Hepatocyte (in vitro differentiated cells): Measurements from ENCODE around the gene GNAO1. TPM values are rescaled to one million over a fixed set of nuclear protein-coding genes. Genes with fewer than 3 reads are reported as not detected.

Experiments used
- DNase-seq: peaks from one replicate; pipeline ENCODE4 v3.0.0-alpha.2; 2016; ENCODE audit warnings: low spot score
- H2AFZ ChIP-seq: fragments of 200-600 bp; sonication (generic); 2 replicates; pipeline ENCODE4 v1.6.0; 2016; ENCODE audit warnings: antibody characterized with exemption, mild to moderate bottlenecking
- H3K27ac ChIP-seq: fragments of 200-600 bp; sonication (generic); 2 replicates; pipeline ENCODE4 v1.5.1; 2016; ENCODE audit warnings: mild to moderate bottlenecking
- H3K27me3 ChIP-seq: fragments of 200-600 bp; sonication (generic); 2 replicates; pipeline ENCODE4 v1.6.1; 2016
- H3K36me3 ChIP-seq: fragments of 200-600 bp; sonication (generic); replicated peaks from 2 replicates; pipeline ENCODE4 v1.5.1; 2016; ENCODE audit warnings: low read depth; ENCODE audit not compliant: insufficient read depth
- H3K4me1 ChIP-seq: fragments of 200-600 bp; sonication (generic); 2 replicates; pipeline ENCODE4 v1.5.1; 2016; ENCODE audit warnings: mild to moderate bottlenecking, moderate library complexity; ENCODE audit not compliant: insufficient read depth
- H3K4me2 ChIP-seq: fragments of 200-600 bp; sonication (generic); 2 replicates; pipeline ENCODE4 v1.6.0; 2016
- H3K4me3 ChIP-seq: fragments of 200-600 bp; sonication (generic); 2 replicates; pipeline ENCODE4 v1.5.1; 2016; ENCODE audit warnings: mild to moderate bottlenecking
- H3K79me2 ChIP-seq: fragments of 200-600 bp; sonication (generic); 2 replicates; pipeline ENCODE4 v1.6.0; 2017; ENCODE audit warnings: mild to moderate bottlenecking
- H3K9me2 ChIP-seq: fragments of 200-600 bp; sonication (generic); replicated peaks from 2 replicates; pipeline ENCODE4 v1.6.0; 2017; ENCODE audit warnings: mild to moderate bottlenecking; ENCODE audit not compliant: insufficient read depth
- H3K9me3 ChIP-seq: fragments of 200-600 bp; sonication (generic); 2 replicates; pipeline ENCODE4 v1.5.1; 2016; ENCODE audit warnings: low read depth, mild to moderate bottlenecking
- H4K20me1 ChIP-seq: fragments of 200-600 bp; sonication (generic); 2 replicates; pipeline ENCODE4 v1.6.0; 2016; ENCODE audit warnings: mild to moderate bottlenecking; ENCODE audit not compliant: insufficient read depth, poor library complexity, severe bottlenecking
- EZH2 ChIP-seq: fragments of 200-600 bp; sonication (generic); IDR thresholded peaks from 2 replicates; pipeline ENCODE4 v1.6.1; 2016; ENCODE audit warnings: antibody characterized with exemption, mild to moderate bottlenecking, borderline replicate concordance
- EZH2phosphoT487 ChIP-seq: fragments of 200-600 bp; sonication (generic); IDR thresholded peaks from one replicate; pipeline ENCODE4 v1.6.1; 2018; ENCODE audit warnings: antibody characterized with exemption, mild to moderate bottlenecking, low read depth, moderate library complexity; ENCODE audit not compliant: unreplicated experiment, severe bottlenecking
- WGBS: methylation state at CpG from one replicate; pipeline ENCODE4 v1.1.6; 2016; ENCODE audit warnings: low lambda C conversion rate; ENCODE audit errors: missing lambda C conversion rate; 5-methylcytosine and 5-hydroxymethylcytosine counted together
- polyA plus RNA-seq: library from polyadenylated mRNA; unstranded; fragments of >200 nt; fragmentation: Nextera tagmentation; extraction: Ambion mirVana; gene quantifications from 2 replicates; pipeline ENCODE4 v1.2.1, GENCODE V29; 2016
- total RNA-seq: library from RNA; depleted of rRNA; stranded (reverse); fragments of >200 nt; gene quantifications from 2 replicates; pipeline ENCODE4 v1.2.3, GENCODE V29; 2014
- TF ChIP-seq, protein P1 (sequence below): fragments of 200-600 bp; sonication (generic); IDR thresholded peaks from 2 replicates; pipeline ENCODE4 v1.5.1; 2016; ENCODE audit warnings: antibody characterized with exemption, mild to moderate bottlenecking; ENCODE audit not compliant: poor library complexity

GNAO1 gene
- total and polyA plus RNA-seq, 2 experiments from 2014 or later, result 0.77 to 2.2 TPM

DNA sequence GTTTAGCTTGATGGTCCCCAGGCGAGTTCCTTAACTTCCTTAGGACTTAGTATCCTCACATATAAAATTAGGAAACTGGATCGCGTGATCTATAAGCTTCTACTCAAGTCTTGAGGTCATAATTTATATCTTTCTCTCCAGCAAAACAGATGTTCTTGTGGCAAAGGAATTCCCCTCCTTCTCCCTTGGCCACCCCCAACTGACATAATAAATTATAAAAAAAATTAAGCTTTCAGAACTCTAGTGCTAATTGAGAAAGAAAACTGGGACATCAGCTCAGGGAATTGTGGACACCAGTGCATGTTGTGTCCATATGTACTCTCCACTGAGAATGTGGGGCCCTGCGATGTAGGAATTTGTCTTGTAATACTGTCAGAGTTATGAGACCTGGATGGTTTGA lies 13.5 kb downstream of the GNAO1 start:
- no peak for DNase-seq
- H3K9me3 ChIP-seq, result no peaks in the 10 kb centered on the region
- no peak overlapping the region for H3K4me3 ChIP-seq
- no peaks in the 10 kb centered on the region for H4K20me1 ChIP-seq
- H2AFZ ChIP-seq, result no peak overlapping the region
- H3K27ac ChIP-seq, result no peak overlapping the region
- no peaks in the 10 kb centered on the region for H3K9me2 ChIP-seq
- 86% methylated on average over 4 of the region's 4 CpGs for WGBS
- no peak overlapping the region for H3K4me2 ChIP-seq
- H3K4me1 ChIP-seq, result no peaks in the 10 kb centered on the region
- H3K79me2 ChIP-seq, result no peaks in the 10 kb centered on the region
- H3K36me3 ChIP-seq, result no peaks in the 10 kb centered on the region
- no peak for TF ChIP-seq EZH2phosphoT487
- TF ChIP-seq EZH2, result no peak
- TF ChIP-seq, protein P1, sequence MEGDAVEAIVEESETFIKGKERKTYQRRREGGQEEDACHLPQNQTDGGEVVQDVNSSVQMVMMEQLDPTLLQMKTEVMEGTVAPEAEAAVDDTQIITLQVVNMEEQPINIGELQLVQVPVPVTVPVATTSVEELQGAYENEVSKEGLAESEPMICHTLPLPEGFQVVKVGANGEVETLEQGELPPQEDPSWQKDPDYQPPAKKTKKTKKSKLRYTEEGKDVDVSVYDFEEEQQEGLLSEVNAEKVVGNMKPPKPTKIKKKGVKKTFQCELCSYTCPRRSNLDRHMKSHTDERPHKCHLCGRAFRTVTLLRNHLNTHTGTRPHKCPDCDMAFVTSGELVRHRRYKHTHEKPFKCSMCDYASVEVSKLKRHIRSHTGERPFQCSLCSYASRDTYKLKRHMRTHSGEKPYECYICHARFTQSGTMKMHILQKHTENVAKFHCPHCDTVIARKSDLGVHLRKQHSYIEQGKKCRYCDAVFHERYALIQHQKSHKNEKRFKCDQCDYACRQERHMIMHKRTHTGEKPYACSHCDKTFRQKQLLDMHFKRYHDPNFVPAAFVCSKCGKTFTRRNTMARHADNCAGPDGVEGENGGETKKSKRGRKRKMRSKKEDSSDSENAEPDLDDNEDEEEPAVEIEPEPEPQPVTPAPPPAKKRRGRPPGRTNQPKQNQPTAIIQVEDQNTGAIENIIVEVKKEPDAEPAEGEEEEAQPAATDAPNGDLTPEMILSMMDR, result no peak
- peaks cover under 1% of the 10 kb centered on the region for H3K27me3 ChIP-seq

DNA sequence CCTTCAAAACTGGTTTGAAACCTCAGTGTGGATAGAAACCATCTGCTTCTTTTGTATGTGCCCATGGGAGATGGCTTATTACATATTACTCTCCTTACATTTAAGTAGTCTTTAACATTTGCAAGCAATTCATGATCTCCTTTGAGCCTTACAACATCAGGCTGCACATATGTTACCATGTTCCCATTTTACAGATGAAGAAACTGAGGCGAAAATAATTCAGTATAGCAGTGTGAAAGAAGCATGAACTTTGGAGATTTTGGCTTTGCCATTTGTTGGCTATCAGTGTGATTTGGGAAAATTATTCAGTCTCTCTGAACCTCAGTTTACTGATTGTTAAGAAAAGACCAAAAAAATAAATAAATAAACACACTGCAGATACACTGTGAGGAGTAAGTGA lies 15.7 kb downstream of the GNAO1 start:
- 87% methylated on average over 1 of the region's 1 CpG for WGBS

DNA sequence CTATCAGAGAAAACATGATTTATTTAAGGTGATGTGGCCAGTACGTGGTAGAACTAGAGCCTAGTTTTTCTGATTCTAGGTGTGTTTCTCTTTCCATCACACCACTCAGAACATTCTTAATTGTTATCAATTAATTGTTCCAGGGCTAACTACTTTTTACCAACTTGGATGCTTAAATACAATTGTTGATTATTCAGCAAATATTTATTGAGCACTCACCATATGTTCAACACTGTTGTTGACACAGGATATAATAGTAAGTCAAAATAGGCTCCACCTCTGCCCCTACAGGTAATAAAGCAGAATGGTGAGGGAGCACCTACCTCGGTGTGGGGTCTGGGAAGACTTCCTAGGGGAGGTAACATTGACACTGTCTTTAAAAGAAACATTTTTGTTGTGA lies 16.1 kb downstream of the GNAO1 start:
- H3K79me2 ChIP-seq, result no peaks in the 10 kb centered on the region
- 79% methylated on average over 2 of the region's 2 CpGs for WGBS
- no peak overlapping the region for H3K4me3 ChIP-seq
- H3K27me3 ChIP-seq, result no peaks in the 10 kb centered on the region
- peaks cover 13% of the 10 kb centered on the region for H3K4me1 ChIP-seq
- no peaks in the 10 kb centered on the region for H4K20me1 ChIP-seq
- no peak overlapping the region for H3K4me2 ChIP-seq
- no peaks in the 10 kb centered on the region for H3K9me3 ChIP-seq
- H3K36me3 ChIP-seq, result no peaks in the 10 kb centered on the region
- H2AFZ ChIP-seq, result no peak overlapping the region
- no peak for DNase-seq
- H3K27ac ChIP-seq, result no peak overlapping the region
- no peaks in the 10 kb centered on the region for H3K9me2 ChIP-seq
- TF ChIP-seq EZH2, result no peak
- no peak for TF ChIP-seq EZH2phosphoT487
- TF ChIP-seq, protein P1, result no peak

More for the DNA sequence above, 15.7 kb downstream of the GNAO1 start:
- Histone ChIP-seq H3K36me3 (no peaks in the 10 kb centered on the region), H3K9me3 (no peaks in the 10 kb centered on the region), H3K4me3 (no peak overlapping the region), H3K27me3 (no peaks in the 10 kb centered on the region), H3K4me2 (no peak overlapping the region), H2AFZ (no peak overlapping the region), H3K4me1 (peaks cover 8% of the 10 kb centered on the region), H3K9me2 (no peaks in the 10 kb centered on the region), H4K20me1 (no peaks in the 10 kb centered on the region), H3K79me2 (no peaks in the 10 kb centered on the region), H3K27ac (no peak overlapping the region)
- no peak for DNase-seq
- TF ChIP-seq, protein P1, result no peak
- TF ChIP-seq EZH2, result no peak
- no peak for TF ChIP-seq EZH2phosphoT487
